ENCODE data around the gene CNTN1. TPM values are rescaled to one million over a fixed set of nuclear protein-coding genes. Genes with fewer than 3 reads are reported as not detected.

CNTN1 gene
- total RNA-seq, 1 experiment from 2014 or later: 6.5 TPM

DNA sequence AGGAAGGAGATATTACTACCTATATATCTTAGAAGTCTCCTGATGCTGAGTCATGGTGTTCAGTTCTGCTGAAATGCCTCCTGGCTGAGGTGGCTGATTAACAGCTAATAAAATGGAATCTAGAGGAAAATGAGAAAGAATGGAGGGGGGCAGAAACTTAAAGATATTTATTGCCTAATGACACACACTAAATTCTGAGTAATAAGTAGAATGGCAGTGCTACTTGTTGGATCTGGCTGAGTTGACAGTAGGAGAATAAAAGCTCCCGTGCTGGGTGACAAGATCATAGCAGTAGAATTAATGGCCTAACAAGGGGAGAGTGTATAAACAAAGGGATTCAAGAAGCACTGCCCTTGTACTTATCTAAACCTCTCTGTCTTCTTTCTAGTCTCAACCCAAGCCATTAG, 137.5 kb downstream of the CNTN1 start:
- H2AK5ac ChIP-seq (ENCODE audit: insufficient read length, low read length): no peak overlapping the region
- Mint-ChIP-seq H3K27ac (no peak overlapping the region), H3K36me3 (ENCODE audit: insufficient read depth in 1 of 3, low read depth in 3 of 3) (no peaks in the 10 kb centered on the region)

More for the DNA sequence above, 137.5 kb downstream of the CNTN1 start:
- Mint-ChIP-seq H3K9me3 (no peaks in the 10 kb centered on the region), H3K4me3 (no peak overlapping the region), H3K4me1 (peaks cover 21 to 23% of the 10 kb centered on the region in 2 experiments), H3K27me3 (ENCODE audit: low read depth) (no peaks in the 10 kb centered on the region)
- Histone ChIP-seq H3K27me3 (ENCODE audit: insufficient read depth, low read length) (no peaks in the 10 kb centered on the region), H3K18ac (ENCODE audit: insufficient read length, low read depth, low read length) (no peak overlapping the region), H3K23me2 (ENCODE audit: insufficient read length, low read depth, low read length, poor library complexity, severe bottlenecking) (peaks cover 3% of the 10 kb centered on the region), H4K91ac (ENCODE audit: insufficient read length, low read depth, low read length) (no peak overlapping the region), H2AFZ (ENCODE audit: low read length) (no peak overlapping the region), H3K4me2 (ENCODE audit: insufficient read depth, insufficient read length, low read length) (no peak overlapping the region), H3K79me1 (ENCODE audit: insufficient read depth, low read depth, low read length, poor library complexity, severe bottlenecking) (no peaks in the 10 kb centered on the region), H3K14ac (ENCODE audit: insufficient read depth, low read length) (no peak overlapping the region), H4K20me1 (ENCODE audit: control insufficient read depth, insufficient read depth, insufficient read length) (no peaks in the 10 kb centered on the region), H4K5ac (ENCODE audit: insufficient read length, low read depth, low read length) (no peak overlapping the region), H3K23ac (ENCODE audit: insufficient read length, low read depth, low read length) (no peak overlapping the region), H3K27ac (ENCODE audit: insufficient read length, low read depth, low read length) (no peak overlapping the region), H4K8ac (replicated peaks; ENCODE audit: insufficient read length, low read depth, low read length) (no peak overlapping the region), H3K4me1 (ENCODE audit: insufficient read depth, low read length) (peaks cover 3% of the 10 kb centered on the region; the same call in 1 of the 2 replicates), H2BK15ac (ENCODE audit: low read depth, low read length) (no peak overlapping the region), H2BK12ac (ENCODE audit: insufficient read length, low read depth, low read length) (no peak overlapping the region), H2BK20ac (ENCODE audit: low read depth, low read length, poor library complexity, severe bottlenecking) (no peak overlapping the region), H3K9ac (ENCODE audit: extremely low read depth, insufficient read length, low read length) (no peak overlapping the region), H3K9me3 (ENCODE audit: control insufficient read depth, low read depth, low read length) (no peaks in the 10 kb centered on the region), H3K4ac (ENCODE audit: low read depth, low read length) (no peak overlapping the region), H3K79me2 (ENCODE audit: insufficient read depth, low read length) (no peaks in the 10 kb centered on the region), H2BK5ac (ENCODE audit: insufficient read length, low read length) (no peak overlapping the region), H3K56ac (ENCODE audit: insufficient read length, low read depth, low read length) (no peak overlapping the region), H3T11ph (ENCODE audit: low read length) (no peak overlapping the region), H2BK120ac (ENCODE audit: low read depth, low read length, poor library complexity, severe bottlenecking) (no peak overlapping the region)
- no CpG with 5 or more reads among the region's 1 CpG for WGBS (ENCODE audit: extremely low coverage, insufficient read length, low lambda C conversion rate)
- DNase-seq: no peak
- TF ChIP-seq, protein P1, sequence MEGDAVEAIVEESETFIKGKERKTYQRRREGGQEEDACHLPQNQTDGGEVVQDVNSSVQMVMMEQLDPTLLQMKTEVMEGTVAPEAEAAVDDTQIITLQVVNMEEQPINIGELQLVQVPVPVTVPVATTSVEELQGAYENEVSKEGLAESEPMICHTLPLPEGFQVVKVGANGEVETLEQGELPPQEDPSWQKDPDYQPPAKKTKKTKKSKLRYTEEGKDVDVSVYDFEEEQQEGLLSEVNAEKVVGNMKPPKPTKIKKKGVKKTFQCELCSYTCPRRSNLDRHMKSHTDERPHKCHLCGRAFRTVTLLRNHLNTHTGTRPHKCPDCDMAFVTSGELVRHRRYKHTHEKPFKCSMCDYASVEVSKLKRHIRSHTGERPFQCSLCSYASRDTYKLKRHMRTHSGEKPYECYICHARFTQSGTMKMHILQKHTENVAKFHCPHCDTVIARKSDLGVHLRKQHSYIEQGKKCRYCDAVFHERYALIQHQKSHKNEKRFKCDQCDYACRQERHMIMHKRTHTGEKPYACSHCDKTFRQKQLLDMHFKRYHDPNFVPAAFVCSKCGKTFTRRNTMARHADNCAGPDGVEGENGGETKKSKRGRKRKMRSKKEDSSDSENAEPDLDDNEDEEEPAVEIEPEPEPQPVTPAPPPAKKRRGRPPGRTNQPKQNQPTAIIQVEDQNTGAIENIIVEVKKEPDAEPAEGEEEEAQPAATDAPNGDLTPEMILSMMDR (conservative IDR thresholded peaks at IDR 0.05): no peak

Measured in H9 (cell line).